ENCODE results near the gene CELF6.

CELF6 gene

DNA sequence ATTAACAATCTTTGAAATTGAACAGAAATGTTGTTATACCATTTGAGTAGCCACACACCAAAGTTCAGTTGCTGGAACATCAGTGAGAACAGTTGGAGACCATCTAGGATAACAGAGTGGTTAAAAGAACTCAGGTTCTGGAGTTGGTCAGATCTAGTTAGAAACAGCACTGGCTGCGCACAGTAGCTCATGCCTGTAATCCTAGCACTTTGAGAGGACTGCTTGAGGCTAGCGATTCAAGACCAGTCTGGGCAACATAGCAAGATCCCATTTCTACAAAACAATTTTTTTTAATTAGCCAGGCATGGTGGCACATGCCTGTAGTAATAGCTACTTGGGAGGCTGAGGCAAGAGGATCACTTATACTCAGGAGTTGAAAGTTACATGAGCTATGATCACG, 81.4 kb downstream of the CELF6 start:
- Histone ChIP-seq H3K27me3 (ENCODE audit: control insufficient read depth, low read length) (no peaks in the 10 kb centered on the region), H3K36me3 (ENCODE audit: control insufficient read depth, low read length) (peaks cover 36% of the 10 kb centered on the region), H3K9me3 (ENCODE audit: control insufficient read depth, insufficient read depth, low read length) (no peaks in the 10 kb centered on the region), H3K4me2 (ENCODE audit: low read length) (no peak overlapping the region), H3F3A (ENCODE audit: control insufficient read depth, insufficient read depth) (0 out of 2 replicates have a peak, but pooled peaks cover 3% of the 10 kb centered on the region), H3K4me3 (ENCODE audit: low read length) (no peak overlapping the region), H4K20me1 (ENCODE audit: control insufficient read depth, insufficient read depth, low read depth, low read length) (no peaks in the 10 kb centered on the region), H3K27ac (ENCODE audit: low read depth, low read length) (no peak overlapping the region), H3K9me2 (replicated peaks; ENCODE audit: control insufficient read depth, low read length) (no peaks in the 10 kb centered on the region), H3K4me1 (ENCODE audit: control insufficient read depth, low read length) (no peaks in the 10 kb centered on the region), H3K79me2 (ENCODE audit: control insufficient read depth, low read length) (no peaks in the 10 kb centered on the region)
- no peak for TF ChIP-seq EZH2phosphoT487 (IDR thresholded peaks at IDR 0.05; ENCODE audit: borderline replicate concordance, low read length)
- TF ChIP-seq, protein P1, sequence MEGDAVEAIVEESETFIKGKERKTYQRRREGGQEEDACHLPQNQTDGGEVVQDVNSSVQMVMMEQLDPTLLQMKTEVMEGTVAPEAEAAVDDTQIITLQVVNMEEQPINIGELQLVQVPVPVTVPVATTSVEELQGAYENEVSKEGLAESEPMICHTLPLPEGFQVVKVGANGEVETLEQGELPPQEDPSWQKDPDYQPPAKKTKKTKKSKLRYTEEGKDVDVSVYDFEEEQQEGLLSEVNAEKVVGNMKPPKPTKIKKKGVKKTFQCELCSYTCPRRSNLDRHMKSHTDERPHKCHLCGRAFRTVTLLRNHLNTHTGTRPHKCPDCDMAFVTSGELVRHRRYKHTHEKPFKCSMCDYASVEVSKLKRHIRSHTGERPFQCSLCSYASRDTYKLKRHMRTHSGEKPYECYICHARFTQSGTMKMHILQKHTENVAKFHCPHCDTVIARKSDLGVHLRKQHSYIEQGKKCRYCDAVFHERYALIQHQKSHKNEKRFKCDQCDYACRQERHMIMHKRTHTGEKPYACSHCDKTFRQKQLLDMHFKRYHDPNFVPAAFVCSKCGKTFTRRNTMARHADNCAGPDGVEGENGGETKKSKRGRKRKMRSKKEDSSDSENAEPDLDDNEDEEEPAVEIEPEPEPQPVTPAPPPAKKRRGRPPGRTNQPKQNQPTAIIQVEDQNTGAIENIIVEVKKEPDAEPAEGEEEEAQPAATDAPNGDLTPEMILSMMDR (IDR thresholded peaks at IDR 0.05; ENCODE audit: low read depth, low read length, poor library complexity, severe bottlenecking) = no peak

DNA sequence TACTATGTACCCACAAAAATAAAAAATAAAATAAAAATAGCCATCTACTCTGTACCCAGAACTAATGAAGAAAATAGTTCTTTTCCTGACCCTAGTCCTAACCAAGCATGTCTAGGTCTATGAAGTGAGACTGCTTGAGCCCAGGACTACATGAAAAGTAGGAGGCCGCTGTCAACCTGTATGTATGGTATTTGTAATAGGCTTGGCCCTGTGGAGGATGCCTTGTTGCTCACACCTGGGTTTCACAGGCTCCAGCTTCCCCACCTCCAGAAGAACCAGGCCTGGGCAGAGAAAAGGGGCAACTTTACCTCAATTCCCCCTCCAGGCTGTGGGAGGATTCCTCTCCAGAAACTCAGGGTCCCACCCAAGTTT, 82.1 kb downstream of the CELF6 start:
- Histone ChIP-seq H3K4me1 (ENCODE audit: control insufficient read depth, low read length) (no peaks in the 10 kb centered on the region), H3K4me2 (ENCODE audit: low read length) (no peak overlapping the region), H3F3A (ENCODE audit: control insufficient read depth, insufficient read depth) (0 out of 2 replicates have a peak, but pooled peaks cover 3% of the 10 kb centered on the region), H3K9me2 (replicated peaks; ENCODE audit: control insufficient read depth, low read length) (no peaks in the 10 kb centered on the region), H3K27ac (ENCODE audit: low read depth, low read length) (no peak overlapping the region), H4K20me1 (ENCODE audit: control insufficient read depth, insufficient read depth, low read depth, low read length) (no peaks in the 10 kb centered on the region), H3K79me2 (ENCODE audit: control insufficient read depth, low read length) (no peaks in the 10 kb centered on the region), H3K27me3 (ENCODE audit: control insufficient read depth, low read length) (no peaks in the 10 kb centered on the region), H3K9me3 (ENCODE audit: control insufficient read depth, insufficient read depth, low read length) (no peaks in the 10 kb centered on the region), H3K36me3 (ENCODE audit: control insufficient read depth, low read length) (peaks cover 30% of the 10 kb centered on the region), H3K4me3 (ENCODE audit: low read length) (no peak overlapping the region)
- no peak for TF ChIP-seq EZH2phosphoT487 (IDR thresholded peaks at IDR 0.05; ENCODE audit: borderline replicate concordance, low read length)
- TF ChIP-seq, protein P1 (IDR thresholded peaks at IDR 0.05; ENCODE audit: low read depth, low read length, poor library complexity, severe bottlenecking) = no peak

DNA sequence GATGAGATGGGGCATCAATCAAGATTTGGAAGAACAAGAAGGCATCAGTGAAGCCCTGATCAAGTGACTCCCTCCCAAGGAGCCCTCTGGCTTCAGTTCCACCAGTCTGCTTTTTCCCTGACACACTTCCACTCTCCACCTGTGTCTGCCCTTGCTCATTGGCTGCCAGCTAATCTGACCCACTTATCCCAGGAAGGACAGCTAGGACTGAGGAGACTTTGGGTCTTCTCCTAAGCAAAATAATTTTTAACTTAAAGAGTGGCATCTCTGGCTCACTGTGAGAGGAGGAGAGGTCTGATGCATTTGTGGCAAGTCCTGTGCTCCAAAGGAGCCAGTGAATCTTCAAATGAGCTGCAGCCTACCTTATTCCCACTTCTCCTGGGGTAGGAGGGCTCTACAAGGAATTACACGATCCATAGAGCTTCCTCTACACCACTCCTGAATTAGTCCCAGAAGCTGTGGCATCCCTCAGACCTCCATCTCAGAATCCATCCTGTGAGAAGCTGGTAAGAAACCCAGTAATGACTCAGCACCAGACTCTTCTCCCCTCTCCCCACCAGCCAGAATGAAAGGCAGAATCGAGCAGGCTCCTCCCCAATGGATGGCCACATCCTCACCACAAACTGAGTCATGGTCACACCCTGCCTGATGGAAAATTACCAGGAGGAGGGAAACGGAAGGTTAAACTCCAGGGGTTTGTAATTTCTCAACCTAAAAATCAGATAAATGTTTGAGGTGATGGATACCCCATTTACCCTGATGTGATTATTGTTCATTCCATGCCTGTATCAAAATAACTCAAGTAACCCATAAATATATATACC, 82.7 kb downstream of the CELF6 start:
- Histone ChIP-seq H3K27me3 (ENCODE audit: control insufficient read depth, low read length) (no peaks in the 10 kb centered on the region), H4K20me1 (ENCODE audit: control insufficient read depth, insufficient read depth, low read depth, low read length) (no peaks in the 10 kb centered on the region), H3K79me2 (ENCODE audit: control insufficient read depth, low read length) (no peaks in the 10 kb centered on the region), H3K4me1 (ENCODE audit: control insufficient read depth, low read length) (peaks cover 3% of the 10 kb centered on the region), H3K36me3 (ENCODE audit: control insufficient read depth, low read length) (peaks cover 24% of the 10 kb centered on the region), H3K9me2 (replicated peaks; ENCODE audit: control insufficient read depth, low read length) (no peaks in the 10 kb centered on the region), H3K9me3 (ENCODE audit: control insufficient read depth, insufficient read depth, low read length) (no peaks in the 10 kb centered on the region), H3K4me3 (ENCODE audit: low read length) (no peak overlapping the region), H3K27ac (ENCODE audit: low read depth, low read length) (no peak overlapping the region), H3F3A (ENCODE audit: control insufficient read depth, insufficient read depth) (peaks cover 4% of the 10 kb centered on the region; the same call in 1 of the 2 replicates), H3K4me2 (ENCODE audit: low read length) (no peak overlapping the region)
- TF ChIP-seq, protein P1 (IDR thresholded peaks at IDR 0.05; ENCODE audit: low read depth, low read length, poor library complexity, severe bottlenecking) = no peak
- no peak for TF ChIP-seq EZH2phosphoT487 (IDR thresholded peaks at IDR 0.05; ENCODE audit: borderline replicate concordance, low read length)
